Heart left ventricle (tissue), 16 donors: ENCODE measurements around the gene GANAB. TPM values are rescaled to one million over a fixed set of nuclear protein-coding genes. Genes with fewer than 3 reads are reported as not detected.

Experiments
- ATAC-seq, 4 donors: fragments of 200-7000 bp; cut with Tn5 transposase; one replicate each; pipeline ENCODE4 v1.9.1; 2020 to 2022; ENCODE audit warnings: moderate library complexity in 4 of 4, mild to moderate bottlenecking in 3 of 4, moderate number of reproducible peaks in 1 of 4
- DNase-seq, 5 donors: peaks; one replicate each; pipeline ENCODE4 v3.0.0-alpha.2; 2020
- H3K27ac ChIP-seq, 12 donors: fragments of 200-600 bp; sonication (generic) in 4 of 12; one replicate each; pipeline versions ENCODE4 v1.5.0 to v1.8.0; 2016 to 2022; ENCODE audit warnings: mild to moderate bottlenecking in 2 of 12
- H3K27me3 ChIP-seq, 9 donors: fragments of 200-600 bp; sonication (generic) in 2 of 9; one replicate each; pipeline versions ENCODE4 v1.5.1 to v1.8.0; 2016 to 2022; ENCODE audit warnings: mild to moderate bottlenecking in 3 of 9
- H3K36me3 ChIP-seq, 9 donors: fragments of 200-600 bp; sonication (generic) in 2 of 9; one replicate each; pipeline versions ENCODE4 v1.5.0 to v1.8.0; 2018 to 2022; ENCODE audit warnings: mild to moderate bottlenecking in 2 of 9
- H3K4me1 ChIP-seq, 12 donors: fragments of 200-600 bp; sonication (generic) in 4 of 12; one replicate each; pipeline versions ENCODE4 v1.5.0 to v1.8.0; 2016 to 2022; ENCODE audit warnings: mild to moderate bottlenecking in 3 of 12
- H3K4me3 ChIP-seq, 12 donors: fragments of 200-600 bp; sonication (generic) in 4 of 12; one replicate each; pipeline versions ENCODE4 v1.5.0 to v1.8.0; 2017 to 2022; ENCODE audit warnings: mild to moderate bottlenecking in 9 of 12, moderate library complexity in 4 of 12
- H3K9me3 ChIP-seq, 12 donors: fragments of 200-600 bp; sonication (generic) in 4 of 12; one replicate each; pipeline versions ENCODE4 v1.5.0 to v1.8.0; 2016 to 2022; ENCODE audit warnings: mild to moderate bottlenecking in 1 of 12
- POLR2A ChIP-seq, 2 donors: fragments of 450-650 bp; IDR thresholded peaks; one replicate each; pipeline ENCODE4 v1.6.1; 2017; ENCODE audit warnings: antibody characterized with exemption in 2 of 2, mild to moderate bottlenecking in 2 of 2, moderate library complexity in 2 of 2
- WGBS, 4 donors: extraction: QIAGEN DNeasy Blood & Tissue Kit in 2 of 4; methylation state at CpG; one replicate each; pipeline versions ENCODE4 v1.1.5 to v1.1.7; 2013 to 2018; 5-methylcytosine and 5-hydroxymethylcytosine counted together
- intact Hi-C, 10 donors: fragments of 100-400 bp; cut with DNase I; formaldehyde crosslinking; loops; one replicate each; pipeline versions ENCODE4 v1.11.1 to v1.14.2; 2022
- polyA plus RNA-seq, 2 donors: library from polyadenylated mRNA; stranded (reverse); fragments of 200-250 nt; gene quantifications; one replicate each; pipeline ENCODE4 v1.2.3, GENCODE V29; 2013
- total RNA-seq, 9 donors: library from RNA; depleted of rRNA in 2 of 9; stranded (reverse); fragments of >200 nt in 2 of 9; fragmentation: NEBNext Ultra II Directional in 3 of 9; extraction: Animal tissue kit (Norgen Biotek cat#: 25700) in 3 of 9; gene quantifications; one replicate each; pipeline versions ENCODE4 v1.1.0 to v1.2.4, GENCODE V29; 2016 to 2023
- TF ChIP-seq, protein P1 (sequence below), 12 donors: fragments of 200-600 bp; sonication (generic) in 4 of 12; IDR thresholded peaks; one replicate each; pipeline versions ENCODE4 v1.5.0 to v1.8.0; 2018 to 2022; ENCODE audit warnings: antibody characterized with exemption in 12 of 12, mild to moderate bottlenecking in 5 of 12
- donor health status: ischemic (EF 13 %, LVEDD 7.1; RV severe dilation, severe dysfunction).
- donor health status: healthy with polysubstance abuse.
- donor health status: DM: no; HTN: yes; CAD: no.
- donor health status: DM: no; HTN: no; CAD: no.
- donor health status: ischemic (EF 25% LVEDD 6.9; RV normal size, moderate dysfunction).
- donor health status: ischemic (EF 25% LVEDD 5.7; RV mildly dilated, moderate dysfunction).
- donor health status: healthy.
- donor health status: DM: yes; HTN: yes; CAD: no.
- donor health status: ischemic (EF 35%, LVEDD 5.7; RV mildly dilated, moderate dysfunction).
- donor health status: nonischemic (EF 11% LVEDD 7.7; RV severe dilation, severe dysfunction).
- donor health status: DM: yes; HTN: yes; CAD: no.
- donor health status: PGD.
- donor health status: ischemic (EF 29% LVEDD 5.4; RV normal size, mild dysfunction).
- donor health status: nonischemic (EF 23%, LVEDD 6.1; RV moderate dilation, normal function).

The GANAB gene
- total and polyA plus RNA-seq, 11 donors = 49.3 to 182 (median 99.1) TPM

DNA sequence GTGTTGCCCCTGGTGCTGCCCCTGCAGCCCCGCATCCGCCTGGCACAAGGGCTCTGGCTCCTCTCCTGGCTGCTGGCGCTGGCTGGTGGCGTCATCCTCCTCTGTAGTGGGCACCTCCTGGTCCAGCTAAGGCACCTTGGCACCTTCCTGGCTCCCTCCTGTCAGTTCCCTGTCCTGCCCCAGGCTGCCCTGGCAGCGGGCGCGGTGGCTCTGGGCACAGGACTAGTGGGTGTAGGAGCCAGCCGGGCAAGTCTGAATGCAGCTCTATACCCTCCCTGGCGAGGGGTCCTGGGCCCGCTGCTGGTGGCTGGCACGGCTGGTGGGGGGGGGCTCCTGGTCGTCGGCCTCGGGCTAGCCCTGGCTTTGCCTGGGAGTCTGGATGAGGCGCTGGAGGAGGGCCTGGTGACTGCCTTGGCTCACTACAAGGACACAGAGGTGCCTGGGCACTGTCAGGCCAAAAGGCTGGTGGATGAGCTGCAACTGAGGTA lies 33.1 kb downstream of the GANAB start:
- peak in 2 of 4 donors; percentile 3 to 4 for ATAC-seq
- intact Hi-C loops = loop anchor here in 3 of 10 donors (5.0 kb wide), 1 partner anchor 34 kb away; the partner anchor contains the start of gene GANAB (in 3 of the 3)
- DNase-seq = peak in 2 of 5 donors; percentile 36 to 74
- TF ChIP-seq, protein P1, sequence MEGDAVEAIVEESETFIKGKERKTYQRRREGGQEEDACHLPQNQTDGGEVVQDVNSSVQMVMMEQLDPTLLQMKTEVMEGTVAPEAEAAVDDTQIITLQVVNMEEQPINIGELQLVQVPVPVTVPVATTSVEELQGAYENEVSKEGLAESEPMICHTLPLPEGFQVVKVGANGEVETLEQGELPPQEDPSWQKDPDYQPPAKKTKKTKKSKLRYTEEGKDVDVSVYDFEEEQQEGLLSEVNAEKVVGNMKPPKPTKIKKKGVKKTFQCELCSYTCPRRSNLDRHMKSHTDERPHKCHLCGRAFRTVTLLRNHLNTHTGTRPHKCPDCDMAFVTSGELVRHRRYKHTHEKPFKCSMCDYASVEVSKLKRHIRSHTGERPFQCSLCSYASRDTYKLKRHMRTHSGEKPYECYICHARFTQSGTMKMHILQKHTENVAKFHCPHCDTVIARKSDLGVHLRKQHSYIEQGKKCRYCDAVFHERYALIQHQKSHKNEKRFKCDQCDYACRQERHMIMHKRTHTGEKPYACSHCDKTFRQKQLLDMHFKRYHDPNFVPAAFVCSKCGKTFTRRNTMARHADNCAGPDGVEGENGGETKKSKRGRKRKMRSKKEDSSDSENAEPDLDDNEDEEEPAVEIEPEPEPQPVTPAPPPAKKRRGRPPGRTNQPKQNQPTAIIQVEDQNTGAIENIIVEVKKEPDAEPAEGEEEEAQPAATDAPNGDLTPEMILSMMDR (IDR thresholded peaks at IDR 0.05) = no peak
- TF ChIP-seq POLR2A (IDR thresholded peaks at IDR 0.05) = no peak
- Histone ChIP-seq H3K4me1 (peaks cover 4 to 37% (median 18%) of the 10 kb centered on the region in 12 donors), H3K36me3 (peaks cover 0 to 55% (median 34%) of the 10 kb centered on the region in 9 donors), H3K4me3 (peak overlapping the region in 10 of 12 donors; percentile 75 to 99 (median 84)), H3K9me3 (no peaks in the 10 kb centered on the region), H3K27ac (peak overlapping the region; percentile 91 to 99 (median 98)), H3K27me3 (no peaks in the 10 kb centered on the region)
- 56 to 77% (median 62%) methylated on average over 4 to 15 of the region's 15 CpGs for WGBS, 4 donors

DNA sequence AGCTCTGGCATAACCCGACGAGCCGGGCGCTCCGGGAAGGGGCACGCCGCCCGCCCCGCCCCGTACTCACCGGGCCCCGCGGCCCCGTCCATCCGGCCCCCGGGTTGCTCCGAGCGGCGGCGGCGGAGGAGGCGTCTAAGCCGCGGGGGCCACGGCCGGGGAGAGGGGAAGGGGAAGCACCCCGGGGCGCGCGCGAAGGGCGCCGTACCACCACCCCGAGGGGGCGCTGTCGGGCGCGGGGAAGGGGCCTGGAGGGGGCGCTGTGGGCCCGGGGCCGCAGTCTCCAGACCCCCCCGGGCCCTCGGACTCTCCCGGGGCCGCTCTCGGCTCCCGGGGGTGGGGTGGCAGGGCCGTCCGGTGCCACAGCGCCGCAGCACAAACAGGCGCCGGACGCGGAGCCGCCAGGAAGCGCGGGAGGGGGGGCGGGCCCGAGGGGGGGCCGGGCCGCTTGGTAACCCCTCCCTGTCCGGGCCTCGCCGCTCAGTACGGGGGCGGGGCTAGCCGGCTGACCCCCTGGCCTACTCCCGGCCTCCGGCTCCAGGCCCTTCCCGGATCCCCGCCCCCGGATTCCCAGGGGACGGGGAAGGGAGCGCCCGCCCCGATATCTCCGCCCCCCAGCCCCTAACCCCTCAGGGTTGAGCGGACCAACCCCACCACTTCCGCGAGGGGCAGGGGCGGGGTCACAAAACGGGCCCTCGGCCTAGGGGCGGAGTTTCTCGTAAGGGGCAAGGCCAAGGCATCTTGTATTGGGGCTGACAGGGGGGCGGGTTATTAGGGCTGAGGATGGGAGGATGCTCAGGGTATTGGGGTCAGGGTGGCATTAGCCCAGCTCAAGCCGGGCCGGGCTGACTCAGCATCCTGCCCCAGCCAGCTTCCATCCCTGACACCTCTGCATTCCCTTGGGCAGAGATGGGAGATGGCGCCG lies 33.8 kb downstream of the GANAB start, which contains the start of the genes EML3 and ROM1:
Gene EML3, minus strand, starts transcription at position 410 of the 925 bp plus-strand sequence. Its CDS starts 318 bp downstream, at position 92.
Gene ROM1, plus strand, starts transcription at position 892 of the 925 bp plus-strand sequence. Its CDS starts 25 bp downstream, at position 917.
- Histone ChIP-seq H3K36me3 (peaks cover 0 to 58% (median 37%) of the 10 kb centered on the region in 9 donors), H3K27ac (peak within 1 kb of the TSS; percentile 91 to 99 (median 98)), H3K27me3 (no peaks in the 10 kb centered on the region), H3K9me3 (no peaks in the 10 kb centered on the region), H3K4me1 (peaks cover 4 to 39% (median 18%) of the 10 kb centered on the region in 12 donors), H3K4me3 (peak within 1 kb of the TSS; percentile 70 to 99 (median 82))
- DNase-seq = peak; percentile 91 to 95 (median 94)
- intact Hi-C loops = loop anchor here in 3 of 10 donors (5.0 kb wide), 1 partner anchor 35 kb away; the partner anchor contains the start of gene GANAB (in 3 of the 3)
- peak; percentile 80 to 91 (median 90) for ATAC-seq
- TF ChIP-seq, protein P1 (IDR thresholded peaks at IDR 0.05) = peak; percentile 78 to 100 (median 92)
- TF ChIP-seq POLR2A (IDR thresholded peaks at IDR 0.05) = peak in 1 of 2 donors; percentile 33
- 0 to 3% (median 2%) methylated on average over 34 to 91 of the region's 91 CpGs for WGBS, 4 donors

- intact Hi-C loops = loop anchor here in 3 of 10 donors (5.0 kb wide), 1 partner anchor 35 kb away; the partner anchor contains the start of gene GANAB (in 3 of the 3)
- ATAC-seq = peak in 2 of 4 donors; percentile 8 to 14
- no peak for TF ChIP-seq POLR2A (IDR thresholded peaks at IDR 0.05)
- TF ChIP-seq, protein P1 (IDR thresholded peaks at IDR 0.05) = no peak
- H3K9me3 ChIP-seq = no peaks in the 10 kb centered on the region
- H3K4me1 ChIP-seq = peaks cover 4 to 47% (median 18%) of the 10 kb centered on the region in 12 donors
- DNase-seq = peak; percentile 62 to 75 (median 63)
- peaks cover 0 to 57% (median 31%) of the 10 kb centered on the region in 9 donors for H3K36me3 ChIP-seq
- H3K4me3 ChIP-seq = peak overlapping the region; percentile 70 to 99 (median 82)
- H3K27ac ChIP-seq = peak overlapping the region; percentile 91 to 99 (median 98)
- WGBS, 4 donors = 1 to 2% (median 2%) methylated on average over 31 to 34 of the region's 34 CpGs
- no peaks in the 10 kb centered on the region for H3K27me3 ChIP-seq
Measured at GRCh38 chr11:62611705-62612365, 34.6 kb downstream of the GANAB start.
